ENCODE measurements around the gene DENND1A. TPM values are rescaled to one million over a fixed set of nuclear protein-coding genes. Genes with fewer than 3 reads are reported as not detected.
"Not testable (repeated sequence)": the region's sequence is repeated elsewhere in the genome, so short reads cannot be mapped to it uniquely, and the experiment has no call there.

The DENND1A gene
- total RNA-seq, 1 experiment from 2014 or later, result 23.5 TPM

DNA sequence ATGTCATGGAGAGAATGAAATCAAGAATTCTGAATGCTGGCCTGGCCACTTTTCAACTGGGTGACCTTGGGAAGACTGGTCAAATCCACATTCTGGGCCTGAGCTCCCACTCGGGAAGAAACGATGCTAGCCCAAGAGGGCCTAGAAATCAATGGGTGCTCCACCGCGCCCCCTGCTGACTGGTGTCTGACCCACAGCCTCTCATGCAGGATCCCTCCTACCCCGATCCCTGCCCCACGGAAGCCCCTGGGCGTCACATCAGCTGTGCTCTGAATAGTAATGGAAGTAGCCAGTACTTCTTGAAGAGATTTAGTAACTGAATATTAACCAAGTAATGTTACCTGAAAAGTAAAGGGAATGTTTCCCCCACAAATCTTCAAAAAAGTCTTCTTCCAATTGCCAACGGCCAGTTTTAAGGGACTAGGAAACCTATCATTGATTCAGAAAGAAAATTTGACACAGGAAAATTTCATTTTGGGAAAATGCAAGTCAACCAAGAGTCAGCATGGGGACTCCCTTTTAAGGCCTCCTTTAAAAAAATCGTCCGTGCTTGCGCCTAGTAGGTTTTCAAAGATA lies 530.0 kb downstream of the DENND1A start:
- no peak overlapping the region for H3K27ac Mint-ChIP-seq
- H3K36me3 Mint-ChIP-seq, result no peaks in the 10 kb centered on the region
- TF ChIP-seq, protein P1, sequence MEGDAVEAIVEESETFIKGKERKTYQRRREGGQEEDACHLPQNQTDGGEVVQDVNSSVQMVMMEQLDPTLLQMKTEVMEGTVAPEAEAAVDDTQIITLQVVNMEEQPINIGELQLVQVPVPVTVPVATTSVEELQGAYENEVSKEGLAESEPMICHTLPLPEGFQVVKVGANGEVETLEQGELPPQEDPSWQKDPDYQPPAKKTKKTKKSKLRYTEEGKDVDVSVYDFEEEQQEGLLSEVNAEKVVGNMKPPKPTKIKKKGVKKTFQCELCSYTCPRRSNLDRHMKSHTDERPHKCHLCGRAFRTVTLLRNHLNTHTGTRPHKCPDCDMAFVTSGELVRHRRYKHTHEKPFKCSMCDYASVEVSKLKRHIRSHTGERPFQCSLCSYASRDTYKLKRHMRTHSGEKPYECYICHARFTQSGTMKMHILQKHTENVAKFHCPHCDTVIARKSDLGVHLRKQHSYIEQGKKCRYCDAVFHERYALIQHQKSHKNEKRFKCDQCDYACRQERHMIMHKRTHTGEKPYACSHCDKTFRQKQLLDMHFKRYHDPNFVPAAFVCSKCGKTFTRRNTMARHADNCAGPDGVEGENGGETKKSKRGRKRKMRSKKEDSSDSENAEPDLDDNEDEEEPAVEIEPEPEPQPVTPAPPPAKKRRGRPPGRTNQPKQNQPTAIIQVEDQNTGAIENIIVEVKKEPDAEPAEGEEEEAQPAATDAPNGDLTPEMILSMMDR (IDR thresholded peaks at IDR 0.05), result peak; percentile 78
- no peak for TF ChIP-seq EMX1 (CRISPR knock-in tag; IDR thresholded peaks at IDR 0.05)
- no peak overlapping the region for H3K4me3 Mint-ChIP-seq
- no peaks in the 10 kb centered on the region for H3K9me3 Mint-ChIP-seq
- CTCF ChIA-PET, result interaction anchor here (0.6 to 2.1 kb wide), 60 partner anchors 9 to 931 kb away, joined by 3 to 24 read pairs (median 4); partner anchors contain the start of gene CRB2
- ATAC-seq, result peak; percentile 69
- peak; percentile 82 for DNase-seq (ENCODE audit: low spot score)
- no peaks in the 10 kb centered on the region for H3K27me3 Mint-ChIP-seq (ENCODE audit: low read depth)
- H3K4me1 Mint-ChIP-seq, result peaks cover under 1% of the 10 kb centered on the region
- POLR2A ChIA-PET, result no interaction called here

GRCh38 chr9:123398938-123399337 lies 531.0 kb downstream of the DENND1A start:
- H3K9me3 Mint-ChIP-seq; DNase-seq (ENCODE audit: low spot score); H3K4me1 Mint-ChIP-seq; H3K27me3 Mint-ChIP-seq (ENCODE audit: low read depth); H3K27ac Mint-ChIP-seq; H3K4me3 Mint-ChIP-seq; POLR2A ChIA-PET; ATAC-seq; H3K36me3 Mint-ChIP-seq: not testable (repeated sequence)
- CTCF ChIA-PET, result interaction anchor here (0.7 to 2.1 kb wide), 30 partner anchors 8 to 642 kb away, joined by 3 to 24 read pairs (median 6); partner anchors contain the start of gene CRB2

DNA sequence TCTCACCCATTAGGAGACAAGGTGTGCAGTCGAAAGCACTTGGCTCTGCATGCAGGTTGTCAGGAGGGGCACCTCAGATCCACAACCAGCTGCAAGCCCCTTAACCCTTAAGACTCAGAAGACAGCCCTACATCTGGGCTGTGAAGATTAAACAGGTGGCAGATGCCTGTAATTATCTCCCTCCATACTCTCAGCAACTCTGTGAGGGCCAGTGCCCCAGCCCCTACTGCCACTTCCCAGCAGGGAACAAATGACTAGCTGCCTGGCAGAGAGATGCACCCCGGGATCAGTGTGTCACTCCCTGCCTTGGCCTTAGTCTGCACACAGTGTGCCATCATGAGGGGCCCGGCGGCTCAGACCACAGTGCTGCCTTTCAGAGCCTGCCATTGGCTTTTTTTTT lies 532.0 kb downstream of the DENND1A start:
- Mint-ChIP-seq H3K4me3 (no peak overlapping the region), H3K36me3 (no peaks in the 10 kb centered on the region), H3K27ac (no peak overlapping the region), H3K4me1 (peaks cover 7% of the 10 kb centered on the region), H3K27me3 (ENCODE audit: low read depth) (no peaks in the 10 kb centered on the region; the same call in 1 of the 2 replicates), H3K9me3 (peaks cover 2% of the 10 kb centered on the region)
- POLR2A ChIA-PET, result no interaction called here
- ATAC-seq, result no peak
- TF ChIP-seq ZNF396 (CRISPR knock-in tag; IDR thresholded peaks at IDR 0.05; ENCODE audit: borderline replicate concordance), result no peak
- no peak for TF ChIP-seq E2F4 (CRISPR knock-in tag; IDR thresholded peaks at IDR 0.05; ENCODE audit: borderline replicate concordance, low read depth)
- CTCF ChIA-PET, result interaction anchor here (0.7 to 1.8 kb wide), 5 partner anchors 10 to 41 kb away, joined by 3 to 5 read pairs (median 3); no protein-coding TSS in a partner anchor
- DNase-seq (ENCODE audit: low spot score), result no peak

DNA sequence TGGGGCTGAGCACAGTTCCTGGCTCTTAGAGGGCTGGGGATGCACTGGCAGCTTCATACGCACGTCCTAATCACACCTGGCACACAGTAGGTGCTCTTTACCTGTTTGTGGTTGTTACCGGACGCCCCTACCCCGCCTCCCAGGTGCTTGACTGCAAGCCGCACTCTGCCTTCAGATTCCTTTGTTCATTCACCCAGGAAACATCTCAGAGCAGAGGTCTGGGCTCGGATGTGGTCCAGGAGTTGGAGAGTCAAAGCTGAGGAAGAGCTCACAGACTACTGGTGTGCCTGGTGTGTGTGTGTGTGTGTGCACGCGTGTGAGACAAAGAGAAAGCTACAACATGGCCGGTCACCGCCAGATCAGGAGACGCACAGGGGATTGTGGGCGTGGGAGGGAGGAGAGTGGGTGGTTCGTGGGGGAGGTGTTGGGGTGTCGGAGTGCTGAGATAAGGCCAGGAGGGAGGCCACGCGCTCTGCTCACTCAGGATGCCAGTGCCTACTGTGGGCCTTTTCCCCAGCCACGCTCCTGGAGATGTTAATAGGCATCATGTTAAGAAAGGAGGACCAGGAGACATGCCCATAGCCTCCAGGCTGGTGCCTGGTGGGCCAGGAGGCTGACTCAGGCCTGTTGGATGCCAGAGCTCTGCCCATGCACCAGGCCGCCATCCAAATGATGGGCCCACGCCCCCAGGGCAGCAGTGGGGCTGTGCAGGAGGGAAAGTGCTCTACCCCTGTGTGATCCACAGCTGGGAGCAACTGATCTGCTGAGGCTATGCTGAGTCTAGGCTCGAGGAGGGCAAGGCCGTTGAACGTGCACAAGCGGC lies 534.0 kb downstream of the DENND1A start:
- no peak for ATAC-seq

GRCh38 chr9:123395276-123395688 lies 534.6 kb downstream of the DENND1A start:
- Mint-ChIP-seq H3K9me3 (peaks cover 7% of the 10 kb centered on the region), H3K4me3 (no peak overlapping the region), H3K36me3 (no peaks in the 10 kb centered on the region), H3K27me3 (ENCODE audit: low read depth) (no peaks in the 10 kb centered on the region; the same call in 1 of the 2 replicates), H3K27ac (no peak overlapping the region), H3K4me1 (peaks cover 7% of the 10 kb centered on the region)
- ATAC-seq (no peak), DNase-seq (ENCODE audit: low spot score) (no peak)
- CTCF ChIA-PET, result interaction anchor here (1.0 to 2.2 kb wide), 2 partner anchors 10 to 645 kb away, joined by 3 to 9 read pairs; no protein-coding TSS in a partner anchor
- POLR2A ChIA-PET, result no interaction called here
- TF ChIP-seq, protein P2, sequence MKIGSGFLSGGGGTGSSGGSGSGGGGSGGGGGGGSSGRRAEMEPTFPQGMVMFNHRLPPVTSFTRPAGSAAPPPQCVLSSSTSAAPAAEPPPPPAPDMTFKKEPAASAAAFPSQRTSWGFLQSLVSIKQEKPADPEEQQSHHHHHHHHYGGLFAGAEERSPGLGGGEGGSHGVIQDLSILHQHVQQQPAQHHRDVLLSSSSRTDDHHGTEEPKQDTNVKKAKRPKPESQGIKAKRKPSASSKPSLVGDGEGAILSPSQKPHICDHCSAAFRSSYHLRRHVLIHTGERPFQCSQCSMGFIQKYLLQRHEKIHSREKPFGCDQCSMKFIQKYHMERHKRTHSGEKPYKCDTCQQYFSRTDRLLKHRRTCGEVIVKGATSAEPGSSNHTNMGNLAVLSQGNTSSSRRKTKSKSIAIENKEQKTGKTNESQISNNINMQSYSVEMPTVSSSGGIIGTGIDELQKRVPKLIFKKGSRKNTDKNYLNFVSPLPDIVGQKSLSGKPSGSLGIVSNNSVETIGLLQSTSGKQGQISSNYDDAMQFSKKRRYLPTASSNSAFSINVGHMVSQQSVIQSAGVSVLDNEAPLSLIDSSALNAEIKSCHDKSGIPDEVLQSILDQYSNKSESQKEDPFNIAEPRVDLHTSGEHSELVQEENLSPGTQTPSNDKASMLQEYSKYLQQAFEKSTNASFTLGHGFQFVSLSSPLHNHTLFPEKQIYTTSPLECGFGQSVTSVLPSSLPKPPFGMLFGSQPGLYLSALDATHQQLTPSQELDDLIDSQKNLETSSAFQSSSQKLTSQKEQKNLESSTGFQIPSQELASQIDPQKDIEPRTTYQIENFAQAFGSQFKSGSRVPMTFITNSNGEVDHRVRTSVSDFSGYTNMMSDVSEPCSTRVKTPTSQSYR (CRISPR knock-in tag; IDR thresholded peaks at IDR 0.05), result no peak
- TF ChIP-seq AR (CRISPR knock-in tag; IDR thresholded peaks at IDR 0.05) (no peak), MYBL2 (CRISPR knock-in tag; IDR thresholded peaks at IDR 0.05) (no peak), ZNF416 (CRISPR knock-in tag; IDR thresholded peaks at IDR 0.05) (no peak), OVOL2 (CRISPR knock-in tag; IDR thresholded peaks at IDR 0.05; ENCODE audit: borderline replicate concordance) (no peak), SOX15 (CRISPR knock-in tag; IDR thresholded peaks at IDR 0.05) (no peak), NFE2L1 (CRISPR knock-in tag; IDR thresholded peaks at IDR 0.05) (no peak)

More for the DNA sequence above, 534.0 kb downstream of the DENND1A start:
- Mint-ChIP-seq H3K27me3 (ENCODE audit: low read depth) (no peaks in the 10 kb centered on the region; the same call in 1 of the 2 replicates), H3K27ac (peak overlapping the region; percentile 60; the same call in 1 of the 2 replicates), H3K9me3 (peaks cover 7% of the 10 kb centered on the region), H3K4me1 (peaks cover 7% of the 10 kb centered on the region), H3K36me3 (no peaks in the 10 kb centered on the region), H3K4me3 (no peak overlapping the region)
- POLR2A ChIA-PET, result interaction anchor here (0.6 kb wide), 1 partner anchor 405 kb away, joined by 3 read pairs; no protein-coding TSS in a partner anchor
- CTCF ChIA-PET, result interaction anchor here (1.0 to 2.2 kb wide), 4 partner anchors 10 to 645 kb away, joined by 3 to 9 read pairs (median 4); no protein-coding TSS in a partner anchor
- no peak for DNase-seq (ENCODE audit: low spot score)
- TF ChIP-seq, protein P3, sequence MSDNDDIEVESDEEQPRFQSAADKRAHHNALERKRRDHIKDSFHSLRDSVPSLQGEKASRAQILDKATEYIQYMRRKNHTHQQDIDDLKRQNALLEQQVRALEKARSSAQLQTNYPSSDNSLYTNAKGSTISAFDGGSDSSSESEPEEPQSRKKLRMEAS (CRISPR knock-in tag; IDR thresholded peaks at IDR 0.05), result no peak
- TF ChIP-seq NFATC4 (CRISPR knock-in tag; IDR thresholded peaks at IDR 0.05), result no peak
- TF ChIP-seq IRF2 (CRISPR knock-in tag; IDR thresholded peaks at IDR 0.05; ENCODE audit: borderline replicate concordance, low read depth), result no peak
- TF ChIP-seq NFE2L1 (CRISPR knock-in tag; IDR thresholded peaks at IDR 0.05), result no peak
- no peak for TF ChIP-seq ZNF121 (CRISPR knock-in tag; IDR thresholded peaks at IDR 0.05)
- TF ChIP-seq FOXK1 (CRISPR knock-in tag; IDR thresholded peaks at IDR 0.05), result no peak
- no peak for TF ChIP-seq OVOL2 (CRISPR knock-in tag; IDR thresholded peaks at IDR 0.05; ENCODE audit: borderline replicate concordance)
